HG03558 (cell line): ENCODE results near the gene DOCK3.
A peak's percentile ranks its signal among the peaks of the same experiment; 100 is the strongest.

Experiments used
- ATAC-seq: cut with Tn5 transposase; IDR thresholded peaks from one replicate; pipeline ENCODE4 v1.9.1; 2021; ENCODE audit warnings: moderate number of reproducible peaks; ENCODE audit not compliant: unreplicated experiment; ENCODE audit errors: extremely low read depth

The DOCK3 gene

DNA sequence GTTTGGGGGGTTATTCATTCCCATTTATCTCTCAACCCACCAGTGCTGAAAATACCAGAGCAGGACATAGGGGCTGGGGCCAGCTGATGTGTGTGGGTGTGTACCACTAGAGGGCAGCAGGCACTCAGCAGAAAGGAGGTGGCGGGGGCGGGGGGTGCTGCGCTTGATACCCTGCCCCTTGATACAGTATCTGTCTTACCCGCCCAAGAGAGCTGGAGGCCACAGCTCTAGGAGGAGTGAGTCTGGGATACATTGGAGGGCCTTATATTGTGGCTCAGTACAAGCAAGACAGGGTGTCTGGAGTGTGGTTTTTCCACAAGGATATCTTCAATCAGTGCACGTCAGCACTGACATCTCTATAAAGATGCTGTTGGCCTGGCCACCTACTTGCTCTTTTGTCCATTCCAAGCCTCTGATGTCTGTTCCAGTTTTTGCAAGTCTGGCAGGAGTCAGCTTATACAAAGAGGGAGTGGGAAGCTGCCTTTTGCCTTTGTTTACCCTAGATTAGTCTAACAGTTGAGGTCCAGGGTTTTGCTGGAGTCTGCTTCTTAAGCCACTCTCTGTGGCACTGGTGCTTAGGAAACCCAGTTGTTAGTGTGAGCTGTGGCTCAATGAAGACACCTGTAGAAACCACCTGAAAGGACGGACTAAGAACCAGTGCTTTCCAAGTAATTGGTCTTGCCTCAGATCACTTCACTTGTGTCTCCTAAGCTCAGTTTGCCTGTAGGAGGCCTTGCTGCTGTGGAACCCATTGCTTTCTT lies 714.9 kb downstream of the DOCK3 start:
- no peak for ATAC-seq

GRCh38 chr3:51390246-51391074 lies 715.7 kb downstream of the DOCK3 start:
- no peak for ATAC-seq

- ATAC-seq = peak; percentile 89
Observed at GRCh38 chr3:51391075-51391565, 716.4 kb downstream of the DOCK3 start, which contains the start of gene RBM15B. Gene RBM15B, plus strand, starts transcription at chr3:51391285. Its CDS starts 115 bp downstream, at chr3:51391400.

GRCh38 chr3:51391566-51392354 lies 717.0 kb downstream of the DOCK3 start:
- peak; percentile 0 for ATAC-seq

DNA sequence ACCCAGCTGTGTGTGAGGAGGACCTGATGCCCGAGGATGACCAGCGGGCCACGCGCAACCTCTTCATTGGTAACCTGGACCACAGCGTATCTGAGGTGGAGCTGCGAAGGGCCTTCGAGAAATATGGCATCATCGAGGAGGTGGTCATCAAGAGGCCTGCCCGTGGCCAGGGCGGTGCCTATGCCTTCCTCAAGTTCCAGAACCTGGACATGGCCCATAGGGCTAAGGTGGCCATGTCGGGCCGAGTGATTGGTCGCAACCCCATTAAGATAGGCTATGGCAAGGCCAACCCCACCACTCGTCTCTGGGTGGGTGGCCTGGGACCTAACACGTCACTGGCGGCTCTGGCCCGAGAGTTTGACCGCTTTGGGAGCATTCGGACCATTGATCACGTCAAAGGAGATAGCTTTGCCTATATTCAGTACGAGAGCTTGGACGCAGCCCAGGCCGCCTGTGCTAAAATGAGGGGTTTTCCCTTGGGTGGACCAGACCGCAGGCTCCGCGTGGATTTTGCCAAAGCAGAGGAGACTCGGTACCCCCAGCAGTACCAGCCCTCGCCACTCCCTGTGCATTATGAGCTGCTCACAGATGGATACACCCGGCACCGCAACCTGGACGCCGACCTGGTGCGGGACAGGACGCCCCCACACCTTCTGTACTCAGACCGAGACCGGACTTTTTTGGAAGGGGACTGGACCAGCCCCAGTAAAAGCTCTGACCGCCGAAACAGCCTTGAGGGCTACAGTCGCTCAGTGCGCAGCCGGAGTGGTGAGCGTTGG lies 717.8 kb downstream of the DOCK3 start:
- no peak for ATAC-seq

- no peak for ATAC-seq
Observed at GRCh38 chr3:51393134-51393495, 718.4 kb downstream of the DOCK3 start.

DNA sequence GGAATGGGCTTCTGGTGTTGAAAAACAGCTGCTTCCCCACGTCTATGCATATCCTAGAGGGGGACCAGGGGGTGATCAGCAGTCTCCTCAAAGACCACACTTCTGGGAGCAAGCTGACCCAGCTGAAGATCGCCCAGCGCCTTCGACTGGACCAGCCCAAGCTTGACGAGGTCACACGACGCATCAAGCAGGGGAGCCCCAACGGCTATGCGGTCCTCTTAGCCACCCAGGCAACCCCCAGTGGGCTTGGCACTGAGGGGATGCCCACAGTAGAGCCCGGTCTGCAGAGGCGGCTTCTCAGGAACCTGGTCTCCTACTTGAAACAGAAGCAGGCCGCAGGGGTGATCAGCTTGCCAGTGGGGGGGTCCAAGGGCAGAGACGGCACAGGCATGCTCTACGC lies 718.8 kb downstream of the DOCK3 start:
- ATAC-seq = no peak

- ATAC-seq = no peak
Observed at GRCh38 chr3:51394541-51394940, 719.8 kb downstream of the DOCK3 start.

- no peak for ATAC-seq
Observed at GRCh38 chr3:51395493-51396213, 720.9 kb downstream of the DOCK3 start.

DNA sequence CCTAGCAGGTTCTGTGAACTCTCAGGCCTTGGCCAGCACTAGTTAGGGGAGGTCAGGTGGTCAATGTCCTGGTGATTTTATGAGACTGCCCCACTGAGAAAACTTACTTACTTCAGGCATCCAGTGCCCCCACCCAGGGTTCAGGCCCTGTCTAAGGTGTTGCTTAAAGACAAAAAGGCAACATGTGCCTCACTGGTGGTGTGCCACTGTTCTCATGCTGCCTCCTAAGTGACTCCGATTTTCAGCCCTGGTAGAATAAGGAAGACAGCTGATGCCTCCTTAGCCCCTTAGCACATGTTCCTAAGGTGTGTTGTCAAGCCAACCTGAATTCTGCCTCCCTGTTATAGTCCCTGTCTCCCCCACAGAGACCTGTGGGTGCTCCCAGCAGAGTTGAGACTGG lies 721.7 kb downstream of the DOCK3 start:
- no peak for ATAC-seq

DNA sequence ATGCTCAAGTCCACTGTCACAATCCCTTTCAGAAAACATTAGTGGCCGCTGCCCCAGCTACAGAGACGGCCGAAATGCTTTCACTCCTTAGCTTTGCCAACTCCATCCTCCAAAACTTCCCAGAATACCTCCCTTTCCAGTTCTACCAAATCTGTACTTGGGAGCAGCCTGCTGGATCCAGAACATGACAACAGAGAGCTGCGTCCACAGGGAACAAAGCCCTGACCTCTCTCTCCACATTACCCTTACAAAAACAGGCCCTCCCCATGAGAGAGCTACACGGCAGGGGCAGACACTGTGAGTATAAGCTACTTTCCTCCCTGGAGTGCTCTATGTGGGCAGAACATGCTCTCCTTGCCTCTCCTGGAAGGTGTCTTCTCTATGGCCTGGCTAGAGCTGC lies 722.7 kb downstream of the DOCK3 start:
- ATAC-seq = no peak

DNA sequence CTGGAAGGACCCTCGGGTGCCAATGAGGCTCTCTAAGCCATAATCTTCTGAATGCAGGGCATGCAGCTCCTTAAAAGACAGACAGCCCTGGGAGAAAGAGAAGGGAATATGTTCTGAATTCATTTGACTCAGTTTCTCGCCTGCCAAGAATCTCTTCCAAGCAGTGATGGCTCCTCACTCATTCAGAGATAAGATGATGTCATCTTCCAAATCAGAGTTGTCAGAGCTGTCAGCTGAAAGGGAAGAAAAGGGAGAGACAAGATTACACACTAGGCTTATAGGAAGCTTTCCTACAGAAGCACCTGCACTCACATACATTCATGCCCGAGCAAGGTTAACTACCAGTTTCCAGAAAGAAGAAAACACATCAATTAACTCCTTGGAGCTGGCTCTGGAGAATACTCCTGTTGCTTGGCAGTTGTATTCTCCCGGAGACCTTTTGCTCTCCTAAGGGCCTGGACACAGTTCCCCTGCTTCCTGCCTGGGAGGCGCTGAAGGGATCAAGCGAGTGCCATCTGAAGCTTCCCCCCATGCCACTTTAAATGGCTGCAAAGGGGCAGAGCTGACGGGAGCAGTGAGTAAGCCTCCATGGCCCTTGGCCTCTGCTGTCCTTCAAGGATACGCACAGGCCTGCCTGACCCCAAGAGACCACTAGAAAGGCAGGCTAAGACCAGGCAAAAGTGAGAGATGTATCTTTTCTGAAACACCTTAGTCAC lies 724.0 kb downstream of the DOCK3 start:
- no peak for ATAC-seq

- no peak for ATAC-seq
Observed at GRCh38 chr3:51400166-51400565, 725.4 kb downstream of the DOCK3 start.

DNA sequence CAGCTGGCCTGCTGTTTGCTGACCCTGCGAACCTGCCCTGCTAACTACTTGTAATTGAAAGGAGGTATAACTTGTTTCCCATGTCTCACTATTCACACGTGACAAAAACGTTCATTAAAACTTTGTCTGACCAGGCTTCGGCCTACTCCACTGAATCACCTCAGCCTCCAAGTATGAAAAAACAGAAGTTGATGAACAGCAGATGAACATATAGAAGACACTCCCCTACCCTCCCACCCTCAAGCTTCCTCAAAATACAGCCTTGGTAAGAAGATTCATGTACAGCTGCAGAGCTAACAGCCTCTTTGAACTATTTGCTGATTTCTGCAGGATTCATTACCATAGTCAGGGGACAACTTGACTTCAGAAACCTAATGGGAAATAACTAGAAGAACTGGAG lies 727.0 kb downstream of the DOCK3 start:
- ATAC-seq = no peak

DNA sequence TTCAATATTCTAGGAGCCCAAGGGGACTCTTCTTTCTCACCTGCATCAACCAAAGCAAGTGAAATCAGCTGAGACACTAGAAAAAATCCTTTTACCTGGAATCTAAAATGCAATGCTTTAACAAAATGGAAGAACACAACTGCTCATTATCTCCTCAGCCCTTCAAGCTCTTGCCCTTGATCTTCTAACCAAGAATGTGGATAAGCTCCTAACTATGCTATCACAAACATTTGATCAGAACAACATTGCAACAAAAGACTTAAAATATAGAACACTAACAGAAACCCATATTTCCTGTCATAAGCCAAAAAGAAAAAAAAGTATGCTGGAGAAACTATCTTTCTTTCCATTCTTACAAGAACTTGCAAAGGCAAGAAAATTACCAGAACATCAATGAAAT lies 728.9 kb downstream of the DOCK3 start:
- ATAC-seq = no peak

DNA sequence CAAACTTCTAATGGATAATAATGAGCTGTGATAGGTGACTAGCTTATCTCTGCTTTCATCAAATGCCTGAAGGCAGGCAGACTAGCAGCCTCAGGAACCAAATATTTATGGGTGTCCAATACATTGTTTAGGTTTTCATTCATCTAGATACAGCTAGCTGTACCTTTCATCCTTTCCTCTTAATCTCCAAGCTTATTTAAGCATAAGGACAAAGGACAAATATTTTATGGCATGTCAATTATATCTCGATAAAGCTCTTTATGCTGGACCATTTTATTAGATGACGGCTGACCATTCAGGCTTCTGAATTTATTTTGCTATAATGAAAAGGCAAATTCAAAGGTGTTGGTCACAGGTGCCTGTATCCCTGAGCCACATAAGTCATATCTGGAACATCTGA lies 733.3 kb downstream of the DOCK3 start:
- ATAC-seq = no peak

DNA sequence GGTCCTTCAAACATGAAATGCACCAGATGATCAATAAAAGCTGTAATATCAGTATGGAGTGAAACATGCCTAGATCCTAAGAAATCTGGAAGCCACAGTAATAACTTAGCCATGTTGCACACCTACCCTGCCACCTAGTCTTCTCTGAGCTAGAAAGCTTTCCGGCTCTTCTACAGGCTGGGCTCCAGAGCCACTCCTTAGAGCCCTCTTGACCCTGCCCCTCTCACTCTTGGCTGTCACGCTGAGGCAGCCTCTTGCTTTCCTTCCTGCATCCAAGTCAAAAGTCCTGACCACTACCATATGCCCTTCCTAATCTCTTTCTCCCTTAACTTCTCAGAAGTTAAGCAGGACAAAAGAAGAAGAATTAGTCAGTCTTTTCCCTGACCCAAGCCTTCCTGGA lies 734.1 kb downstream of the DOCK3 start:
- no peak for ATAC-seq

DNA sequence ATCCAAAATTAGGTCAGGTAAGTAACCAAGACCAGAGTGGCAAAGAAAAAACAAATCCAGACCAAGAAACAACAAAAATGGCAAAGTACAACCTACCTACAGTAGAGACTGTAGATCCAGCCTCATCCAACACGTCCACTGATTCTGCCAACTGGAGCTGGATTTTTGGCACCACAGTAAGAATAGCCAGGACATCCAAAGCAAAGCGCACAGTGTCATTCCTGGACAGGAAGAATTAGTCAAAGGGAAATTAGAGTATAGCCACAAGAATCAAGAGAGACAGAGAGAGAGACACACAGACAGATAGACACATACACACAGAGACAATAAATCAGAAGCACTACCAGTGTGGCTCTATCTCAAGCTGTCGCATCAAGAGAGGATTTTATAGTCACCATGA lies 747.5 kb downstream of the DOCK3 start:
- ATAC-seq = no peak

DNA sequence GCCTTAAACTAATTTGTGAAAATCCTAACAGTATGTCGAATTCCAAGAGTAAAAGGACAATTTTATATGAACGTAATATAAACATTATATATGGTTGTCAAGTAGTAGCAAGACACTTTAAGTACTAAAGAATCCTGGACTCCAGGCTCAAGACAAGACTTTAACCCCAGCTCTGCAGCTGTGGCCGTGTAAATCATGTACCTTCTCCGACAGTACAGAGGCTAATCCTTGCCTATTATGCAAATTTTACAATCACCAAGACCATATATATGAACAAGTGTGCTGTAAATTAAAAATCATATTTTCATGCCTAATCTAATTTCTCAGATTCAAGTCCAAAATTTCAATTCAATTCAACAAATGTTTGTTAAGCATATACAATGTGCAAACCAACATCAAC lies 752.2 kb downstream of the DOCK3 start:
- no peak for ATAC-seq
